Measurements from ENCODE around the gene SEMA5A.

SEMA5A gene

GRCh38 chr5:9555961-9556360, 10.1 kb upstream of the SEMA5A start:
- no peaks in the 10 kb centered on the region for H3K9me3 ChIP-seq (ENCODE audit: control insufficient read depth, insufficient read depth, low read depth, low read length)
- H3K27ac ChIP-seq (ENCODE audit: extremely low read depth, low read depth, low read length): no peak overlapping the region
- ChIA-PET CTCF (interaction anchor here (0.6 to 1.7 kb wide), 4 partner anchors 12 to 1812 kb away, joined by 3 to 4 read pairs (median 3); no protein-coding TSS in a partner anchor), POLR2A (no interaction called here)
- H3K4me1 ChIP-seq (ENCODE audit: control insufficient read depth, insufficient read depth, low read length): no peaks in the 10 kb centered on the region
- no peak overlapping the region for H3K4me3 ChIP-seq (ENCODE audit: low read depth, low read length)
- H3K36me3 ChIP-seq (ENCODE audit: control insufficient read depth in 2 of 2, insufficient read depth in 1 of 2, low read length in 2 of 2): no peaks in the 10 kb centered on the region
- TF ChIP-seq ZNF670 (tag by site-specific recombination; IDR thresholded peaks at IDR 0.05; ENCODE audit: low read depth) (no peak), ZNF76 (tag by site-specific recombination; IDR thresholded peaks at IDR 0.05; ENCODE audit: borderline replicate concordance, low read depth) (no peak), GLIS1 (tag by site-specific recombination; IDR thresholded peaks at IDR 0.05) (no peak)

GRCh38 chr5:9554122-9554521, 8.2 kb upstream of the SEMA5A start:
- no peaks in the 10 kb centered on the region for H3K4me1 ChIP-seq (ENCODE audit: control insufficient read depth, insufficient read depth, low read length)
- no peaks in the 10 kb centered on the region for H3K9me3 ChIP-seq (ENCODE audit: control insufficient read depth, insufficient read depth, low read depth, low read length)
- no peak overlapping the region for H3K27ac ChIP-seq (ENCODE audit: extremely low read depth, low read depth, low read length)
- CTCF ChIA-PET: interaction anchor here (1.7 kb wide), 1 partner anchor 10 kb away, joined by 4 read pairs; no protein-coding TSS in a partner anchor
- no peak for TF ChIP-seq ZNF146 (tag by site-specific recombination; IDR thresholded peaks at IDR 0.05)
- TF ChIP-seq ZSCAN4 (tag by site-specific recombination; IDR thresholded peaks at IDR 0.05): no peak
- TF ChIP-seq ZNF48 (tag by site-specific recombination; IDR thresholded peaks at IDR 0.05): no peak
- TF ChIP-seq ZNF747 (tag by site-specific recombination; IDR thresholded peaks at IDR 0.05): no peak
- TF ChIP-seq BCL11B (tag by site-specific recombination; IDR thresholded peaks at IDR 0.05; ENCODE audit: low read depth): no peak
- no peak for TF ChIP-seq ZNF114 (tag by site-specific recombination; IDR thresholded peaks at IDR 0.05)
- TF ChIP-seq BCL6B (tag by site-specific recombination; IDR thresholded peaks at IDR 0.05): no peak
- TF ChIP-seq ZNF785 (tag by site-specific recombination; IDR thresholded peaks at IDR 0.05): no peak
- TF ChIP-seq ZNF707 (tag by site-specific recombination; IDR thresholded peaks at IDR 0.05): no peak
- no peak for TF ChIP-seq ZNF704 (tag by site-specific recombination; IDR thresholded peaks at IDR 0.05)
- H3K36me3 ChIP-seq (ENCODE audit: control insufficient read depth in 2 of 2, insufficient read depth in 1 of 2, low read length in 2 of 2): no peaks in the 10 kb centered on the region; a peak in 1 of 3 replicates
- POLR2A ChIA-PET: no interaction called here
- H3K4me3 ChIP-seq (ENCODE audit: low read depth, low read length): no peak overlapping the region

- H3K4me1 ChIP-seq (ENCODE audit: control insufficient read depth, insufficient read depth, low read length): no peaks in the 10 kb centered on the region
- POLR2A ChIA-PET: no interaction called here
- H3K27ac ChIP-seq (ENCODE audit: extremely low read depth, low read depth, low read length): no peak overlapping the region
- H3K36me3 ChIP-seq (ENCODE audit: control insufficient read depth in 2 of 2, insufficient read depth in 1 of 2, low read length in 2 of 2): no peaks in the 10 kb centered on the region; a peak in 1 of 3 replicates
- no peak overlapping the region for H3K4me3 ChIP-seq (ENCODE audit: low read depth, low read length)
- H3K9me3 ChIP-seq (ENCODE audit: control insufficient read depth, insufficient read depth, low read depth, low read length): no peaks in the 10 kb centered on the region
- CTCF ChIA-PET: no interaction called here
- TF ChIP-seq ZNF514 (tag by site-specific recombination; IDR thresholded peaks at IDR 0.05): no peak
- no peak for TF ChIP-seq ZSCAN4 (tag by site-specific recombination; IDR thresholded peaks at IDR 0.05)
- no peak for TF ChIP-seq ZBTB17 (tag by site-specific recombination; IDR thresholded peaks at IDR 0.05)
- TF ChIP-seq BCL6B (tag by site-specific recombination; IDR thresholded peaks at IDR 0.05): no peak
- TF ChIP-seq MEIS1 (CRISPR knock-in tag; IDR thresholded peaks at IDR 0.05; ENCODE audit: borderline replicate concordance): no peak
- no peak for TF ChIP-seq ZNF394 (tag by site-specific recombination; IDR thresholded peaks at IDR 0.05; ENCODE audit: borderline replicate concordance)
- TF ChIP-seq FEZF1 (tag by site-specific recombination; IDR thresholded peaks at IDR 0.05): no peak
- TF ChIP-seq ZFP69B (tag by site-specific recombination; IDR thresholded peaks at IDR 0.05): no peak
- TF ChIP-seq ZNF155 (tag by site-specific recombination; IDR thresholded peaks at IDR 0.05): no peak
- no peak for TF ChIP-seq HOXD13 (CRISPR knock-in tag; IDR thresholded peaks at IDR 0.05; ENCODE audit: borderline replicate concordance)
- TF ChIP-seq ZNF596 (tag by site-specific recombination; IDR thresholded peaks at IDR 0.05): no peak
- TF ChIP-seq ZSCAN16 (tag by site-specific recombination; IDR thresholded peaks at IDR 0.05): no peak
- no peak for TF ChIP-seq BCL11A (tag by site-specific recombination; IDR thresholded peaks at IDR 0.05; ENCODE audit: low read depth)
- no peak for TF ChIP-seq PBX3 (CRISPR knock-in tag; IDR thresholded peaks at IDR 0.05)
- TF ChIP-seq ZNF548 (tag by site-specific recombination; IDR thresholded peaks at IDR 0.05): no peak
These were observed 7.7 kb upstream of the SEMA5A start for GRCh38 chr5:9553561-9553960.
